HS-5 (cell line): ENCODE measurements around the gene SZT2.
"Not testable (repeated sequence)": the region's sequence is repeated elsewhere in the genome, so short reads cannot be mapped to it uniquely, and the experiment has no call there.

Experiments used
- DNase-seq: peaks from one replicate; pipeline ENCODE4 v3.0.0-alpha.2; 2012; ENCODE audit warnings: low read depth

The SZT2 gene

GRCh38 chr1:43454270-43455011, 64.7 kb downstream of the SZT2 start:
- peak; percentile 74 for DNase-seq

GRCh38 chr1:43455213-43455889, 65.7 kb downstream of the SZT2 start:
- no peak for DNase-seq

GRCh38 chr1:43458379-43458778, 68.7 kb downstream of the SZT2 start:
- DNase-seq = not testable (repeated sequence)

GRCh38 chr1:43460988-43461693, 71.4 kb downstream of the SZT2 start:
- DNase-seq = no peak

- no peak for DNase-seq
These were observed 73.8 kb downstream of the SZT2 start for GRCh38 chr1:43463479-43463878.

- no peak for DNase-seq
These were observed 75.2 kb downstream of the SZT2 start for GRCh38 chr1:43464681-43465504.

- DNase-seq = no peak
These were observed 75.9 kb downstream of the SZT2 start for GRCh38 chr1:43465505-43466067.

- no peak for DNase-seq
These were observed 76.7 kb downstream of the SZT2 start for GRCh38 chr1:43466403-43466802.

GRCh38 chr1:43468414-43468813, 78.7 kb downstream of the SZT2 start:
- no peak for DNase-seq

- DNase-seq = no peak
These were observed 80.2 kb downstream of the SZT2 start for GRCh38 chr1:43469932-43470331.

- no peak for DNase-seq
These were observed 82.4 kb downstream of the SZT2 start for GRCh38 chr1:43472087-43472462.

- peak; percentile 97 for DNase-seq
These were observed 82.9 kb downstream of the SZT2 start for GRCh38 chr1:43472463-43473151.

GRCh38 chr1:43473463-43473862, 83.8 kb downstream of the SZT2 start:
- DNase-seq = no peak

GRCh38 chr1:43475611-43476401, 86.1 kb downstream of the SZT2 start:
- DNase-seq = peak; percentile 74

GRCh38 chr1:43477716-43478115, 88.0 kb downstream of the SZT2 start:
- no peak for DNase-seq

GRCh38 chr1:43479414-43479813, 89.7 kb downstream of the SZT2 start:
- DNase-seq = no peak

GRCh38 chr1:43481491-43481890, 91.8 kb downstream of the SZT2 start:
- DNase-seq = no peak

- no peak for DNase-seq
These were observed 92.5 kb downstream of the SZT2 start for GRCh38 chr1:43482215-43482614.

- no peak for DNase-seq
These were observed 94.7 kb downstream of the SZT2 start for GRCh38 chr1:43484367-43484766.

- no peak for DNase-seq
These were observed 98.5 kb downstream of the SZT2 start for GRCh38 chr1:43488165-43488564.
